Stromal cell of bone marrow (primary cell): ENCODE measurements around the gene NTSR1.

Source experiments
- DNase-seq: peaks from one replicate; pipeline ENCODE4 v3.0.0-alpha.2; 2012; ENCODE audit warnings: low read depth

Gene NTSR1

GRCh38 chr20:62802026-62802712, 93.5 kb downstream of the NTSR1 start:
- no peak for DNase-seq

GRCh38 chr20:62804021-62804626, 95.5 kb downstream of the NTSR1 start:
- no peak for DNase-seq

- DNase-seq, result no peak
Observed at GRCh38 chr20:62804627-62805154, 96.1 kb downstream of the NTSR1 start, which contains the start of gene OGFR. Gene OGFR, plus strand, starts transcription at chr20:62804835. Its CDS starts 25 bp downstream, at chr20:62804860.

GRCh38 chr20:62805155-62805710, 96.6 kb downstream of the NTSR1 start:
- no peak for DNase-seq

- no peak for DNase-seq
Observed at GRCh38 chr20:62805711-62806382, 97.2 kb downstream of the NTSR1 start.

- DNase-seq, result no peak
Observed at GRCh38 chr20:62806383-62807050, 97.9 kb downstream of the NTSR1 start.

- no peak for DNase-seq
Observed at GRCh38 chr20:62807444-62808210, 99.0 kb downstream of the NTSR1 start.

GRCh38 chr20:62808211-62808865, 99.7 kb downstream of the NTSR1 start:
- DNase-seq, result no peak

GRCh38 chr20:62809530-62810428, 101.1 kb downstream of the NTSR1 start:
- DNase-seq, result no peak

- no peak for DNase-seq
Observed at GRCh38 chr20:62811320-62811719, 102.7 kb downstream of the NTSR1 start.

GRCh38 chr20:62811720-62812119, 103.1 kb downstream of the NTSR1 start:
- no peak for DNase-seq
